ENCODE measurements around the gene KRT40. TPM values are rescaled to one million over a fixed set of nuclear protein-coding genes. Genes with fewer than 3 reads are reported as not detected.

The KRT40 gene
- total and polyA plus RNA-seq, 4 donors, result not detected

GRCh38 chr17:40993084-40993483 lies 9.0 kb upstream of the KRT40 start:
- H3K4me3 ChIP-seq (ENCODE audit: low read depth in 1 of 3, low read length in 3 of 3), result no peak overlapping the region
- 87% methylated on average over 2 of the region's 2 CpGs for WGBS
- no peak for DNase-seq (ENCODE audit: low spot score)
- TF ChIP-seq EGR1 (IDR thresholded peaks at IDR 0.05; ENCODE audit: low read depth in 2 of 2), result no peak
- peaks cover 0 to 11% (median 0%) of the 10 kb centered on the region in 4 donors for H3K27me3 ChIP-seq (ENCODE audit: control insufficient read depth in 4 of 4, insufficient read depth in 4 of 4, low read length in 3 of 4)
- no peaks in the 10 kb centered on the region for H3K36me3 ChIP-seq (ENCODE audit: control insufficient read depth in 4 of 4, insufficient read depth in 3 of 4, low read depth in 1 of 4, low read length in 3 of 4)
- H3K9ac ChIP-seq (ENCODE audit: low read depth in 1 of 2, low read length in 2 of 2), result no peak overlapping the region
- H3K4me1 ChIP-seq (ENCODE audit: control insufficient read depth in 4 of 4, insufficient read depth in 4 of 4, low read length in 3 of 4), result no peaks in the 10 kb centered on the region
- H3K9me3 ChIP-seq (ENCODE audit: control insufficient read depth in 4 of 4, low read length in 3 of 4), result no peaks in the 10 kb centered on the region
- no peak overlapping the region for H3K27ac ChIP-seq (ENCODE audit: low read depth in 1 of 2, low read length in 2 of 2)

DNA sequence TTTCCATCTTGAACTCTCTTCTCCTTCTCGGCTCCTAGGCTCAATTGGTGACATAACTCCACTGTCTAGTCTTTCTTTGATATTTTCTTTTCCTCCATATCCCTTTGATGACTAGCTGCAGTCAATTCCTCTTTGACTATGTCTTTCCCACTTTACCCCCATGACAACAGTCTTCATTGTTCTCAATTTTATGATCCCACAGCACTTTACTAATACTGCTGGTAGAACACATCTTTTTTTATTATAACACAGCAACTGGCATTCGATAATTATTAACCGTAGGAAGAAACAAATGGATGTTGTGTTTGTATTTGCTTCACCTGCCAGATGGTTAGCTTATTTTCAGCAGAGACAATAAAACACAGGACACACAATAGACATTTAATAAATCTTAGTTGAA lies 8.5 kb upstream of the KRT40 start:
- no peak overlapping the region for H3K27ac ChIP-seq (ENCODE audit: low read depth in 1 of 2, low read length in 2 of 2)
- peaks cover 0 to 11% (median 0%) of the 10 kb centered on the region in 4 donors for H3K27me3 ChIP-seq (ENCODE audit: control insufficient read depth in 4 of 4, insufficient read depth in 4 of 4, low read length in 3 of 4)
- no peaks in the 10 kb centered on the region for H3K36me3 ChIP-seq (ENCODE audit: control insufficient read depth in 4 of 4, insufficient read depth in 3 of 4, low read depth in 1 of 4, low read length in 3 of 4)
- no peak overlapping the region for H3K9ac ChIP-seq (ENCODE audit: low read depth in 1 of 2, low read length in 2 of 2)
- no peak overlapping the region for H3K4me3 ChIP-seq (ENCODE audit: low read depth in 1 of 3, low read length in 3 of 3)
- TF ChIP-seq HNF4G (IDR thresholded peaks at IDR 0.05) (no peak), NR2F2 (IDR thresholded peaks at IDR 0.05) (no peak), EGR1 (IDR thresholded peaks at IDR 0.05; ENCODE audit: low read depth in 2 of 2) (no peak), SP1 (IDR thresholded peaks at IDR 0.05) (no peak), GABPA (IDR thresholded peaks at IDR 0.05 in 1 of 2, conservative IDR thresholded peaks at IDR 0.05 in 1 of 2) (no peak), FOXA2 (IDR thresholded peaks at IDR 0.05) (no peak), YY1 (IDR thresholded peaks at IDR 0.05) (no peak), JUND (IDR thresholded peaks at IDR 0.05) (no peak), RAD21 (IDR thresholded peaks at IDR 0.05) (no peak), ZBTB33 (IDR thresholded peaks at IDR 0.05) (no peak), HNF4A (conservative IDR thresholded peaks at IDR 0.05) (no peak), RXRA (IDR thresholded peaks at IDR 0.05) (no peak), FOXA1 (IDR thresholded peaks at IDR 0.05) (no peak)
- TF ChIP-seq, protein P1, sequence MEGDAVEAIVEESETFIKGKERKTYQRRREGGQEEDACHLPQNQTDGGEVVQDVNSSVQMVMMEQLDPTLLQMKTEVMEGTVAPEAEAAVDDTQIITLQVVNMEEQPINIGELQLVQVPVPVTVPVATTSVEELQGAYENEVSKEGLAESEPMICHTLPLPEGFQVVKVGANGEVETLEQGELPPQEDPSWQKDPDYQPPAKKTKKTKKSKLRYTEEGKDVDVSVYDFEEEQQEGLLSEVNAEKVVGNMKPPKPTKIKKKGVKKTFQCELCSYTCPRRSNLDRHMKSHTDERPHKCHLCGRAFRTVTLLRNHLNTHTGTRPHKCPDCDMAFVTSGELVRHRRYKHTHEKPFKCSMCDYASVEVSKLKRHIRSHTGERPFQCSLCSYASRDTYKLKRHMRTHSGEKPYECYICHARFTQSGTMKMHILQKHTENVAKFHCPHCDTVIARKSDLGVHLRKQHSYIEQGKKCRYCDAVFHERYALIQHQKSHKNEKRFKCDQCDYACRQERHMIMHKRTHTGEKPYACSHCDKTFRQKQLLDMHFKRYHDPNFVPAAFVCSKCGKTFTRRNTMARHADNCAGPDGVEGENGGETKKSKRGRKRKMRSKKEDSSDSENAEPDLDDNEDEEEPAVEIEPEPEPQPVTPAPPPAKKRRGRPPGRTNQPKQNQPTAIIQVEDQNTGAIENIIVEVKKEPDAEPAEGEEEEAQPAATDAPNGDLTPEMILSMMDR (IDR thresholded peaks at IDR 0.05; ENCODE audit: low read depth, low read length, missing input control), result no peak
- TF ChIP-seq, protein P2, sequence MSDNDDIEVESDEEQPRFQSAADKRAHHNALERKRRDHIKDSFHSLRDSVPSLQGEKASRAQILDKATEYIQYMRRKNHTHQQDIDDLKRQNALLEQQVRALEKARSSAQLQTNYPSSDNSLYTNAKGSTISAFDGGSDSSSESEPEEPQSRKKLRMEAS (IDR thresholded peaks at IDR 0.05), result no peak
- TF ChIP-seq, protein P3, sequence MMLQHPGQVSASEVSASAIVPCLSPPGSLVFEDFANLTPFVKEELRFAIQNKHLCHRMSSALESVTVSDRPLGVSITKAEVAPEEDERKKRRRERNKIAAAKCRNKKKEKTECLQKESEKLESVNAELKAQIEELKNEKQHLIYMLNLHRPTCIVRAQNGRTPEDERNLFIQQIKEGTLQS (IDR thresholded peaks at IDR 0.05), result no peak
- WGBS, result 80% methylated on average over 3 of the region's 3 CpGs
- H3K9me3 ChIP-seq (ENCODE audit: control insufficient read depth in 4 of 4, low read length in 3 of 4), result no peaks in the 10 kb centered on the region
- DNase-seq (ENCODE audit: low spot score), result no peak
- H3K4me1 ChIP-seq (ENCODE audit: control insufficient read depth in 4 of 4, insufficient read depth in 4 of 4, low read length in 3 of 4), result no peaks in the 10 kb centered on the region

GRCh38 chr17:40986920-40987319 lies 2.8 kb upstream of the KRT40 start:
- no peak overlapping the region for H3K4me3 ChIP-seq (ENCODE audit: low read depth in 1 of 3, low read length in 3 of 3)
- no peak overlapping the region for H3K27ac ChIP-seq (ENCODE audit: low read depth in 1 of 2, low read length in 2 of 2)
- no peaks in the 10 kb centered on the region for H3K27me3 ChIP-seq (ENCODE audit: control insufficient read depth in 4 of 4, insufficient read depth in 4 of 4, low read length in 3 of 4)
- no peak for DNase-seq (ENCODE audit: low spot score)
- WGBS, result 68% methylated on average over 8 of the region's 8 CpGs
- no peaks in the 10 kb centered on the region for H3K9me3 ChIP-seq (ENCODE audit: control insufficient read depth in 4 of 4, low read length in 3 of 4)
- H3K36me3 ChIP-seq (ENCODE audit: control insufficient read depth in 4 of 4, insufficient read depth in 3 of 4, low read depth in 1 of 4, low read length in 3 of 4), result no peaks in the 10 kb centered on the region
- H3K4me1 ChIP-seq (ENCODE audit: control insufficient read depth in 4 of 4, insufficient read depth in 4 of 4, low read length in 3 of 4), result no peaks in the 10 kb centered on the region
- no peak overlapping the region for H3K9ac ChIP-seq (ENCODE audit: low read depth in 1 of 2, low read length in 2 of 2)
- TF ChIP-seq RXRA (IDR thresholded peaks at IDR 0.05) (no peak), EGR1 (IDR thresholded peaks at IDR 0.05; ENCODE audit: low read depth in 2 of 2) (no peak), RAD21 (IDR thresholded peaks at IDR 0.05) (no peak), NR2F2 (IDR thresholded peaks at IDR 0.05) (no peak), TAF1 (conservative IDR thresholded peaks at IDR 0.05) (no peak), YY1 (IDR thresholded peaks at IDR 0.05) (no peak), HNF4G (IDR thresholded peaks at IDR 0.05) (no peak), JUND (IDR thresholded peaks at IDR 0.05) (no peak), HNF4A (conservative IDR thresholded peaks at IDR 0.05) (no peak), GABPA (IDR thresholded peaks at IDR 0.05 in 1 of 2, conservative IDR thresholded peaks at IDR 0.05 in 1 of 2) (no peak)
- TF ChIP-seq, protein P4, sequence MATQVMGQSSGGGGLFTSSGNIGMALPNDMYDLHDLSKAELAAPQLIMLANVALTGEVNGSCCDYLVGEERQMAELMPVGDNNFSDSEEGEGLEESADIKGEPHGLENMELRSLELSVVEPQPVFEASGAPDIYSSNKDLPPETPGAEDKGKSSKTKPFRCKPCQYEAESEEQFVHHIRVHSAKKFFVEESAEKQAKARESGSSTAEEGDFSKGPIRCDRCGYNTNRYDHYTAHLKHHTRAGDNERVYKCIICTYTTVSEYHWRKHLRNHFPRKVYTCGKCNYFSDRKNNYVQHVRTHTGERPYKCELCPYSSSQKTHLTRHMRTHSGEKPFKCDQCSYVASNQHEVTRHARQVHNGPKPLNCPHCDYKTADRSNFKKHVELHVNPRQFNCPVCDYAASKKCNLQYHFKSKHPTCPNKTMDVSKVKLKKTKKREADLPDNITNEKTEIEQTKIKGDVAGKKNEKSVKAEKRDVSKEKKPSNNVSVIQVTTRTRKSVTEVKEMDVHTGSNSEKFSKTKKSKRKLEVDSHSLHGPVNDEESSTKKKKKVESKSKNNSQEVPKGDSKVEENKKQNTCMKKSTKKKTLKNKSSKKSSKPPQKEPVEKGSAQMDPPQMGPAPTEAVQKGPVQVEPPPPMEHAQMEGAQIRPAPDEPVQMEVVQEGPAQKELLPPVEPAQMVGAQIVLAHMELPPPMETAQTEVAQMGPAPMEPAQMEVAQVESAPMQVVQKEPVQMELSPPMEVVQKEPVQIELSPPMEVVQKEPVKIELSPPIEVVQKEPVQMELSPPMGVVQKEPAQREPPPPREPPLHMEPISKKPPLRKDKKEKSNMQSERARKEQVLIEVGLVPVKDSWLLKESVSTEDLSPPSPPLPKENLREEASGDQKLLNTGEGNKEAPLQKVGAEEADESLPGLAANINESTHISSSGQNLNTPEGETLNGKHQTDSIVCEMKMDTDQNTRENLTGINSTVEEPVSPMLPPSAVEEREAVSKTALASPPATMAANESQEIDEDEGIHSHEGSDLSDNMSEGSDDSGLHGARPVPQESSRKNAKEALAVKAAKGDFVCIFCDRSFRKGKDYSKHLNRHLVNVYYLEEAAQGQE (IDR thresholded peaks at IDR 0.05), result no peak
- TF ChIP-seq, protein P3 (IDR thresholded peaks at IDR 0.05), result no peak

Data from liver (tissue), 9 donors.